Measurements from ENCODE around the gene KLHL29.

Gene KLHL29

DNA sequence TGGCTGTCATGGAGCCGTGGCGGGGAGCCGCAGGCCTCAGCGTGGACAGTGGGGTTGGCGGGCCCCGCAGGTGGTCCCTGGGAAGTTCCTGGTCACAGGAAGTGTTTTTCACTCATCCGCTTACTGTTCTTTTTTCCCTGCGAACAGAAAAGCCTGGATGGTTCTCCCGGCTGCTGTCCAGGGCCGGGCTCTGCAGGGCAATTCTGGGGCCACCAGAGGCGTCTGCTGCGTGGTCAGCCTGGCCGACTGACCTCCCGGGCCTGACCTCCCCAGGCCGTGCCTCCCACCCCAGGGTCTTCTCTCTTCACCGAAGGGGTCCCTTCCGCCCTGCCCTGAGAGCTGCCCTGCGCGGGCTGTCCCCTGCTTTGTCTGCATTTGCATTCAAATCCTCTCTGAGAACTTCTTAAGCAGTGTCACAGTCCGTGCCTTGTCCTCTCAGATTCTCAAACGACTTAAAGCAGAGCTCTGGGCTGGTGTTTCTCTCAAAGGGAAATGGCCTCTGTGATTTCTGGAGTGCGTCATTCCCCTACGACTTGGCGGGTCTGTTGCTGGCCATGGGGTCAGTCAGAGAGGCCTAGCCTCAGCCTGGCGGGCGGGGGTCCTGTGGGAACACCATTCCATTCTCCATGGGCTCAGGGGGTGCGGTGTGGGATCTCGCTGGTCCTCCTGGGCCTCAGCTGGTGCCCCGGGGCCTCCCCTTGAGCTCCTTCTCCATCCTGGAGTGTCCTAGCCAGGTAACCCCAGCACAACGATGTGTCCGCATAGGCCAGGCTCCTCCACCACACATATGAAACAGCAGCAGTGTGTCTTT lies 38.3 kb downstream of the KLHL29 start:
- DNase-seq, result no peak

GRCh38 chr2:23423873-23424680 lies 39.1 kb downstream of the KLHL29 start:
- peak in 1 of 2 experiments; percentile 13 for DNase-seq

DNA sequence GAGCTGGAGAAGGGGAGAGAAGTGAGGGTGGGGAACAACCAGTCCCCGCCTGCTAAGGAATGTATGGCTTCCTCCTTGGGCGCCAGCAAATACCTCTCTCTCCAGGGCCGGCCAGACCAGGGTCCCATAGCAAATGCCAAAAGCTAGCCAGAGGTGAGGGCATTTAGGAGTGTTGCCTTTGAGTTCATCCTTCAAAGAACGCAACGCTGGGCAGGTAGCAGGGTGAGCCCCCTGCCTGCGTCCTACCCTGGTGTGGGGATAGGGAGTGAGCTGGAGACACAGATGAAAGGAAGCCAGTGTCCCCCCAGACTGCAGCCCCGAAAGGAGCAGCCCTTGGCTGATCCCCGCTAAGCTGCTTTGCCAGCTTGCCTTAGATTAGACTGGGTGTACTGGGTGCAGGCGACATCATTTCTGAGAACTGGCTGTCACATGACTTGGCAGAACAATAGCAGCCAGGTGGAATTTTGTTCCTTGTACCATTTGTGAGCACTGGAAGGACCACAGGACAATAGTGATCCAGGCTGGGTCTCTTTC lies 40.4 kb downstream of the KLHL29 start:
- no peak for DNase-seq

GRCh38 chr2:23425885-23426262 lies 40.9 kb downstream of the KLHL29 start:
- DNase-seq, result no peak

DNA sequence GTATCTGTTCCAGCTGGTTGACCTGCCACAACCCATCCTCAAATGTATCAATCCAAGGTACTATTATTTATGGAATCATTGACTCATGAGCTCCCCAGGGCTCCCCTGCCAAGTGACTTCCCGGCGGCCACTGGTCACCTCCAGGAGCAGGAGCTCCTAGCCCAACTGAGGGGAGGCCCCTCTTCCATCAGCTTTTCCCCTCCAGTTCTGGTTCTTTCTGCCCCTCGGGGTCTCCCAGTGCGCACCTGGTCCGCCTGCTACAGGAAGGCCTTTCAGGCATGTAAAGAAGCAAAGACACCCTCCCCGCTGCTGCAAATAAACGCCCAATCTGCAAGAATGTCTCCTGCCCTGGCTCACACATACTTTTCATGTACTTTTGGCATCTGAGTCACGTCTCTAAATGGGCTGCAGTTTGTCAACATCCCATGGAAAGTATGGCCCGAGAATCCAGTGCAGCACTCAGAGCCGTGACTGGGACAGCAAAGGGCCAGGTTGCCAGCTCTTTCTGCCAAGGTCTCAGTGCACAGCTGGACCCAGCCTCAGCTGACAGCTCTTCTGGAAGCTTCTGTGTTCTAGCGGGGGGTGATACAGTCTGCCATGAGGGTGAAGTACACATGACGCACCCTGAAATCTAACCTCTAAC lies 41.4 kb downstream of the KLHL29 start:
- DNase-seq, result no peak

DNA sequence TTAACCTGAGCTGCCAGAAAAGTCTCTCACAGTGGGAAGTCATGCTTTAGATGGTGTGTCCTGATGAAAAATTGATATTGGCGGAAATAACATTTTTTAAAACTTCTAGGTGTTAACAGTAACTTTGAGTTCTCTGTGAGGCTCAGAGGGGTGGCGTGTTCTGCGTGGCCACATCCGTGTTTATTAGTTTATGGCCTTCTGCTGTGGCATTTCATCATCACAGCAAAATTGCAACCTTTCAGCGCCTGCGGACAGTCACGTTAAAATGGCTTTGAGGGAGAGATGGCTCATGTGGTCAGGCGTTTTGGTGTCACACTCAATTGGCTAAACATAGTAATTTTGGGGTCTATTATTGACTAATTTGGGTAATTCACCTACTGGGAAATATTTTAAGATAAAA lies 42.4 kb downstream of the KLHL29 start:
- DNase-seq, result no peak

GRCh38 chr2:23427976-23428375 lies 43.0 kb downstream of the KLHL29 start:
- no peak for DNase-seq

DNA sequence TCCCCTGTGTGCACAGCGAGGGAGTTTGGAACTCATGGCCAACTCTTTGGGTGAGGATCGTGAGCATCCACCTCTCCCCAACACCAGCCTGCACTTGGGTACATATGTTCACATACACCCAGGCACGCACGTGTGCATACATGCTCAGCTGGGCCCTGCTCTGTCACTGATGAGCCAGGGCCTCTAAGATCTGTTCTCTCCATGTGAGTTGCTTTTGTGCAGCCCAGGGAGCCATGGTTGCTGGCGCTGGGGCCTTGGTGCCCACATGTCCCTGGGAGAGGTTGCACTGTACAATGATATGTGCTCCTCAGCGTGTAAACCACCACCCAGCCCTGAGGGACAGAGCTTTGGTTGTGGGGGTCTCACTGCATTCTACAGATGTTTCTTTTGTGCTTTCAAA lies 44.1 kb downstream of the KLHL29 start:
- DNase-seq, result no peak

- no peak for DNase-seq
These were observed 45.3 kb downstream of the KLHL29 start for GRCh38 chr2:23430263-23430662.

GRCh38 chr2:23432531-23432930 lies 47.6 kb downstream of the KLHL29 start:
- DNase-seq, result no peak

- no peak for DNase-seq
These were observed 48.3 kb downstream of the KLHL29 start for GRCh38 chr2:23433282-23433681.

GRCh38 chr2:23434721-23435121 lies 49.7 kb downstream of the KLHL29 start:
- no peak for DNase-seq

GRCh38 chr2:23435250-23436035 lies 50.5 kb downstream of the KLHL29 start:
- no peak for DNase-seq

DNA sequence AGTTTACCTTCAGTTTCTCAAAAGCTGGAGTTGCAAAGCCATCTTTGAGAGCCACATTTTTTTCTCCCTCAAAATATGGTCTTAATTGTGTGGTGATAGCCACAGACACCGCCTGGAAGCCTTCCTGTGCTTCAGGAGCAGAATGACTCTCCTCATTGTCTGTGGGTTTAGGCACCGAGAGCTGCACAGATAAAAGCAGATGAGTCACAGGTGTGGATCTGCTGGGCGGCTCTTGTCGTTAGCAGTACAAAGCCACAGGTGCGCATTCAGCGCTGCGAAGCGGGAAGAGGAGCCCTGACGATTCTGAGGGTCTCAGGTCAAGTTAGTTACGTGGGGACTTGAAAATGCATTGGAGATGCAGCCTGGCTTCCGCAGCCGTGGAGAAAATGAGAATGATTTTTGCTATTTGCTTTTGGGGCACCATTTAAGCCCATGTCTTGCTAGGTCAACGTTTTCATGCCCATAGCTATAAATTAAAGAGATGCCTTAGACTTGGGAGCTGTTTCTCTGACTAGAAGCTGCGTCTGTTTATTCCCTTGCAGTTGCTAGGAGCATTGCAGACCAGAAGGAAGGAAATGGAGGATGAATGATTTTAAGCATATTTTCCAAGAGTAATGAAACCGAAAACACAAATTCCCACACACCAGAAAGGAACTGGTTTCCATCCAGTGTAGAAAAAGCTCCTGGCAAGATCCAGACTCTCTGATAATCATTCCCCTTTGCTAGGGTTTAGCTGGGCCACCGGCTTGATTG lies 51.5 kb downstream of the KLHL29 start:
- DNase-seq, result peak; percentile 39 to 49

DNA sequence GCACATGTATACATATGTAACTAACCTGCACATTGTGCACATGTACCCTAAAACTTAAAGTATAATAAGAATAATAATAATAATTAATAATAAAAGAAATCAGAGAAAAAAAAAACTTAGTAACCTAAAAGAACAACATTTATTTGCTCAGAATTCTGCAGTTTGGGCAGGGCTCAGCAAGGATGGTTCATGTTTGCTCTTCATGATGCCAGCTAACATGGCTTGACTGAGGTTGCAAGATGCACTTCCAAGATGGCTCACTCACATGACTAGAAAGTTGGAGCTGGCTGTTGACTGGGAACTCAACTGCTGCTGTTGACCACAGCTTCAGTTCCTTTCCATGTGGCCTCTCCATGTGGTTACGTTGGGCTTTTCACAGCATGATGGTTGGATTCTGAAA lies 56.4 kb downstream of the KLHL29 start:
- DNase-seq, result no peak

DNA sequence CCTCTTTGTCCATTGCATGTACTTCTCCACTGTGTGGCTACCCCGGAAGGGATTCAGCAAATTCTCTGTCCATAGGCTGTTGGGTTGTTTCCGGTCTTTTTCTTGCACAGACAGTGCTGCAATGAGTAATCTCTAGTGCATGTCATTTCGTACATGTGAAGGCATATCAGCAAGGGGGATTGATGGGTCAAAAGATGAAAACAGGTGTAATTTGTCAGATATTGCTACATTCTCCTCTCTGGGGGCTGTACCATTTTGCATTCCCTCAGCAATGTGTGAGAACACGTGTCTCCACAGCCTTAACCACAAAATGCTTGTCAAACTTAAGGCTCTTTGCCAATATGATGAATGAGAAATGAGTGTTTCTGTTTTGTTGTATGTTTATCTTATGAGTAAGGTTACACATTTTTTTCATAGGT lies 60.5 kb downstream of the KLHL29 start:
- DNase-seq, result no peak

- no peak for DNase-seq
These were observed 61.9 kb downstream of the KLHL29 start for GRCh38 chr2:23446916-23447315.

DNA sequence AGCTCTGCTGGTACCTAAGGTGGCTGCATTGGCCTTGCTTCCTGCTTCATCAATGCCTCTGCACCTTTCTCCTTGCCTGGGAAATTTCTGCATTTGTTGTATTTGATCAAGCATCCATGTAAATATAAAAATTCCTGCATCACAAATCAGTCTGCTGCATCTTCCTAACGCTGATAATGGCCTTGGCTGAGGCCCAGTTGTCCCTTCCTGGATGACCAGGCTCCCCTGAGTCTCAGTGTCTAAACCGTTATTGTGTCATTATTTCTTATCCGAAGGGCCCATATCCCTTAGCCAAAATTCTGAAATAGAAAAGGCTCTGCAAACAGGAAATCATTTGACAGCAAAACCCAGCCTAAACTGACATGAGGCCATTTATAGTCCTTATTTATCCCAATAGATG lies 62.4 kb downstream of the KLHL29 start:
- no peak for DNase-seq

DNA sequence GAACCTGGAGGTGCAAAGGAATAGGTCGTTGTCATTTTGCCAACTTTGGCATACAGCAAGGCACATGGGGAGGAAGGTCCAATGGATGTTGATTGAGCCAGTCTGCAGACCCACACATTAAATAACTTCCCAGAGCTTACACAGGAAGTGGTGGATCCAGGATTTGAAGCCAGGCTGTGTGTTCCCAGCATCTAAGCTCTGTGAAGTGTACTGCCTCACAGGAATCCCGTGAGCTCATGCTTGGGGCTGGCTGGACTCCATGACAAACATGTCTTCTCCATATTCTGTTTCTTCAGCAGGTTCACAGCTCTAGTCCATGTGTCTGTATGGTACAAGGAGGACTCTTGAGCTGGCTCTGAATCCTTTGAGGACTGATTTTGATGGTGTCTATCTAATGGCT lies 63.9 kb downstream of the KLHL29 start:
- no peak for DNase-seq

DNA sequence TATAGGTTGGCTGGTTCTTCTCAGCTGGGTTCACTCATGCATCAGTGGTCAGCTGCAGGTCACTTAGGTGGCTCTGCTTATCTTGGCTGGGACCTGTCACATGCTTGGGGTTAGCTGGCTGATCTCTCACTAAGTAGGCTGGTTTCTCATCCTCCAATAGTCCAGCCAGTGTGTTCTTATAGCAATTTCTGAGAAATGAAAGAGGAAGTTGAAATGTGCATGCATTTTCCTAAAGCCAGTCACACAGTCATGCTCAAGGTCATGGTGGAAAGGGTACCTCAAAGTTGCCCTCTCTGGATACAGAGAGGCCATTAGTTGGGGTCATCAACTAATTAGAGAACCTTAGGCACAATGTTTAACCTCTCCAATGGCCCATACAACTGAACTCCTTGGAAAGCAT lies 64.4 kb downstream of the KLHL29 start:
- DNase-seq, result no peak

- DNase-seq, result no peak
These were observed 64.9 kb downstream of the KLHL29 start for GRCh38 chr2:23449831-23450331.

DNA sequence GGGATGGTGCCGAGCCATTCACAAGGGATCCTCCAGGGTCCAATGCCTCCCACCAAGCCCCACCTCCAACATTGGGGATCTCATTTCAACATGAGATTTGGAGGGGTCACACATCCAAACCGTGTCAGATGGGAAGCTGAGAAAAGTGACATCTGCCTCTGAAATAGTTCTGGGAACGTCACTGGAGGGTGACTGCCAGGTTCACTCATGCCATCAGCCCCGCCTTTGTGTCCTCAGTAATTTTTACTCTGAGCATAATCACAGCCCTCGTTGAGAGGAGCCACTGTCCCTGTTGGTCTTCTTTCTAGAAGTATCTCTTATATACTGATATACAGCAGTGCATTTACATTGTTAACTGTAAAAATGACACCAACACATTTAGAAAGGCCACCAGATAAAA lies 67.4 kb downstream of the KLHL29 start:
- DNase-seq, result no peak

Data from activated CD4-positive, alpha-beta T cell treated with anti-CD3 and anti-CD28 coated beads, Interleukin-2, amount 50 U/mL, for 48 hours (primary cell).